DND-41 (cell line): ENCODE measurements around the gene SLC6A3.

Experiments
- CTCF ChIP-seq: IDR thresholded peaks from 2 replicates; pipeline ENCODE4 v1.5.1; 2012; ENCODE audit warnings: borderline replicate concordance, low read length, moderate library complexity, mild to moderate bottlenecking; ENCODE audit not compliant: poor library complexity, severe bottlenecking; ENCODE audit errors: extremely low read depth
- EZH2 ChIP-seq: IDR thresholded peaks from 3 replicates; pipeline ENCODE4 v1.6.1; 2012; ENCODE audit warnings: borderline replicate concordance, low read depth, mild to moderate bottlenecking, moderate library complexity, low read length, inconsistent platforms; ENCODE audit not compliant: severe bottlenecking

GRCh38 chr5:1414311-1415058, 30.8 kb downstream of the SLC6A3 start:
- TF ChIP-seq CTCF (no peak), EZH2 (no peak)
